ENCODE data around the gene SMARCB1.

The SMARCB1 gene
- total RNA-seq = 39.2 to 41.1 (median 39.6) reads per million in 4 donors

DNA sequence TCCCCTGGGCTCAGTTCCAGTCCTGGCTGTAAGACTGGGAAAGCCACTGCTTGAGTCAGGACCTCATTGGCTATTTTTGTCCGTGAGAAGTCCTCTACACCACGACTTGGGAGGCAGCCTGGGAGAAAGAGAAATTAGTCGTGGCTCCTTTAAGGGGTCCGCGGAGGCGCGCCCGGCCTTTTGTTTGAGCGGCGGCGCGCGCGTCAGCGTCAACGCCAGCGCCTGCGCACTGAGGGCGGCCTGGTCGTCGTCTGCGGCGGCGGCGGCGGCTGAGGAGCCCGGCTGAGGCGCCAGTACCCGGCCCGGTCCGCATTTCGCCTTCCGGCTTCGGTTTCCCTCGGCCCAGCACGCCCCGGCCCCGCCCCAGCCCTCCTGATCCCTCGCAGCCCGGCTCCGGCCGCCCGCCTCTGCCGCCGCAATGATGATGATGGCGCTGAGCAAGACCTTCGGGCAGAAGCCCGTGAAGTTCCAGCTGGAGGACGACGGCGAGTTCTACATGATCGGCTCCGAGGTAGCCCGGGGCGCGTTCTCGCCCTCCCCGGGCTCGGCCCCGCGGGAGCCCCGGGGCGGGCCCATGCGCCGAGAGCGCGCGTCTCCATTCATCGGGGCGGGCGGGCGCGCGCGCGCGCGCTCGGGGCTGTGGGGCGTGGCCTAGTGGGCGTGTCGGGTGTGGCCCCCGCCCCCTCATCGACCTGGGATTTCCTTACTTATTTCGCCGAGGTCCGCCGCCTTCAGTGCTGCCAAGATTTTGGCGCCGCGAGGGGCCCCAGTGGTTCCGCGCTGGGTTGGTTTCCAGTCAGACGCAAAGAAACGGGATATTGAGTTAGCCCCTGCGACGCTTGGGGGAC is at the start of gene SMARCB1:
Gene SMARCB1, plus strand, starts transcription at position 215 of the 848 bp plus-strand sequence. Its CDS starts 204 bp downstream, at position 419.
- peak; percentile 77 to 90 (median 85) for DNase-seq

- DNase-seq = no peak
These were observed 49.1 kb upstream of the SMARCB1 start for GRCh38 chr22:23737696-23738095.

- DNase-seq = no peak
These were observed 44.1 kb upstream of the SMARCB1 start for GRCh38 chr22:23742505-23743264.

GRCh38 chr22:23743303-23743705 is 43.5 kb upstream of the SMARCB1 start:
- DNase-seq = no peak

DNA sequence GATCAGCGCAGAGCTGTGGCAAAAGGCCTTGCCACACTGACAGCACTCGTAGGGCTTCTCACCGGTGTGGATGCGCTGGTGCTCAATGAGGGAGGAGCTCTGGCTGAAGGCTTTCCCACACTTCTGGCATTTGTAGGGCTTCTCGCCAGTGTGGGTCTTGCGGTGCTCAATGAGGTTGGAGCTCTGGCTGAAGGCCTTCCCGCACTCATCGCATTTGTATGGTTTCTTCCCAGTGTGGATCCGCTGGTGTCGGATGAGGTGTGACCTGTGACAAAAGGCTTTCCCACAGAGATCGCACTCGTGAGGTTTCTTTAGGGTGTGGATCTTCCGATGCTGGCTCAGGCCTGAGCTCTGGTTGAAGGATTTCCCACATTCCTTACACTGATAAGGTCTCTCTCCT is 42.8 kb upstream of the SMARCB1 start:
- DNase-seq = no peak

DNA sequence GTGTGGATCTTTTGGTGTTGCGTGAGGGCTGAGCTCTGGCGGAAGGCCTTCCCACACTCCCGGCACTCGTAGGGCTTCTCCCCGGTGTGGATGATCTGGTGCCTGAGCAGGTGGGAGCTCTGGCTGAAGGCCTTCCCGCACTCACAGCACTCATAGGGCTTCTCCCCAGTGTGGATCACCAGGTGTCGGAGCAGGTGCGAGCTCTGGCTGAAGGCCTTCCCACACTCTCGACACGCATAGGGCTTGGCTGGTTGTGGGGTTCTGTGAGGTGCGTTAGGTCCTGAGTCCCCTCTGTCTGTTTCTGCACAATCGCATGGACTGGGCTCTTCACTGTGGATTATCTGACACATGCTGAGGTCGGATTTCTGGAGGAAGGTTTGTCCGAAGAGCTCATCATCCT is 42.3 kb upstream of the SMARCB1 start:
- DNase-seq = no peak

GRCh38 chr22:23745791-23746190 is 41.0 kb upstream of the SMARCB1 start:
- DNase-seq = no peak

DNA sequence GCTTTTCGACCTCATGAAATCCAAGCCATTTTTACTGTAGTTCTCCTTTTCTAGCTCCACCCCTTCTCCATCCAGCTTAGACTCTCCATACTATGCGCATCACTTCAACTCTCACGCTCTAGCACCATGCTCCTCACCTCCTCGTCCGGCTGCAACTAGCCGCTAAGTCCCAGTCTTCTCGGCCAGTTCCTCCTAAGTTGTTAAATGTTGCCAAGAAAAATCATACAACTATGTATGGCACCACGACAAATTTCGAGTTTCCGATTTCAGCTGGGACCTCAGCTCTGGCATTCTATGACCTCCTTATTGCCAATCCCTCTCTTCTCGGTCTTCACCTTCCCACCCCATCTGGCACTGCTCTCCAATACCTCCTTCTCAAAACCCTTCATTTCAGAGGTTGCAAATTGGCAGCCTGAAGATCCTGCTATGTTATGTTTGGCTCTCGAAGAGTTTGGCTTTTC is 36.9 kb upstream of the SMARCB1 start:
- no peak for DNase-seq

DNA sequence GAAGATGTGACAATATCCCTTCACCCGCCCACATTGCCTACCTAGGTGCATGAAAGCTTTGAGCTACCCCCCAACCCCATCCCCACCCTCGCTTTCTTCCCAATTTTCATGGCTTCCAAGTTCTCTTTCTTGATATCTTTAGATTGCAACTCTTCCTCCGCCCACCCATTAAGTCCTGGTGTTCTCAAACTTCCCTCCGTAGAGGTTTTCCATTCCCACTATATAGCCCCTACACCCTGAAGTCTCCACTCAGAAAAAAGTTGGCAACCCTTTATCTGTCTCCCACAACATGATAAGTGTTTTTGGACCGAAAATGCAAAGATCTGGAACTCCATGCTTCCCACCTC is 36.4 kb upstream of the SMARCB1 start:
- no peak for DNase-seq

DNA sequence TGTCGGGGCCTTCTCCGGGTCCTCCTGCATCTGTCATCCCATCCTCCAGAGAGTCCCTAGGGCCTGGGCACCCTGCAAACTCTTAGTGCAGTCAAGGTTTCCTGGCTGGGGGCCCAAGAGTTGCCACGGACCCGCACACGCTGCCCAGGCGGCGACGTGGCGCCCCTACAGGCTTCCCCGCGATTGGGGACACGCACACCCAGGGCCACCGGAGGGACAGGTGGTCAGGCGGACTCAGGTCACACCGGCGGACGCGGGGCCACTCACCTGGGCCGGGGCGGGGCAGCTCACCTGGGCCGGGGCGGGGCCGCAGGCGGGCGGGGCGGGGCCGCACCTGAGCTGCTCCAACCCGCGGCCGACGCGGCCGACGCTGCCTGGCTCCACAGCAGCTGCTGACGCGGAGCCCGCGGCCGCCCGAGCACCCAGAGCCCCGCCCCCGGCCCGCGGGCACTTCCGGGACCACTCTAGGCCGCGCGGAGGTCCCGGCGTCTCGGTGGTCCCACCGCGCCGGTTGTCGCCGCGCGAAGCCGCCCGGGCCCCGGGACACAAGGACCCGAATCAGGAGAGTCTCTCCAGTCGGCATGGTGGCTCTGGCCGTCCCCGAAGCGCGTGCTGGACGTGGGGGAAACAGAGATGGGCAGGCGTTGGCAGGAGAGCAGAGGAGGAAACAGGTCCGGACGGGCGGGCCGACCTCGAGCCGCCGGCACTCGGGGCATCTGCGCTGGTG is 35.9 kb upstream of the SMARCB1 start, which contains the start of gene ZNF70:
Gene ZNF70, minus strand, starts transcription at position 399 of the 727 bp plus-strand sequence. CDS start 5,972 bp downstream, outside the sequence.
- peak; percentile 74 to 88 (median 81) for DNase-seq

GRCh38 chr22:23751441-23751996 is 35.2 kb upstream of the SMARCB1 start:
- no peak for DNase-seq

DNA sequence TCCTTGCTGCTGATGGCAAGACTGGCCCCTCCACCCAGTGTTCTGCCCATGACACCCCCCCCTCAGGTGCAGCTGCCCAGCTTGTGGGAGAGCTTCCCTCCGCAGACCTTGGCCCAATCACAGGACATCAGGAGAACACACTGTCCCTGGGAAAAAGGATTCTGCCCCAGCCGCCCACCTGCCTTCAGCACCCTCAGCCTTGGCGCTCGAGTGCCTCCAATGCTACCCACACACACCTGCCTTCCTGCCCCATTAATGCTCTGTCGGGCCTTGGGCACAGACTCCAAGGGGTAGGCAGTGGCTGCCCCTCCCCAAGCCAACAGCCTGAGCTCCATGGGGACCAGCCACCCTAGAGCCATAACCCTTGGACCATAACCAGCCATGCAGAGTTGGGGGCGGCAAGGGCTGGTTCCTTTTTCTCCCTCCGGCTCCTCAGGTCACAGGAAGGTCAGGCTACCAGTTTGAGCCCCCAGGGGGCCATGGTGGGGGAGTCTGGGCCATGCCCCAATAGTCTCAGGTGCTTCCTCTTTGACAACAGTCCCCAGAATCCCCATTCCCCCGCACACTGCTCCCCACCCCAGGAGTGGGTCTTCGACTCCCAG is 34.6 kb upstream of the SMARCB1 start:
- no peak for DNase-seq

GRCh38 chr22:23752750-23753149 is 34.0 kb upstream of the SMARCB1 start:
- DNase-seq = no peak

GRCh38 chr22:23753385-23753784 is 33.4 kb upstream of the SMARCB1 start:
- DNase-seq = no peak

GRCh38 chr22:23754220-23754919 is 32.4 kb upstream of the SMARCB1 start, which contains the start of gene VPREB3:
Gene VPREB3 (minus strand): TSS chr22:23754425. CDS start chr22:23754363, 62 bp downstream.
- no peak for DNase-seq

- no peak for DNase-seq
These were observed 31.7 kb upstream of the SMARCB1 start for GRCh38 chr22:23754980-23755636.

DNA sequence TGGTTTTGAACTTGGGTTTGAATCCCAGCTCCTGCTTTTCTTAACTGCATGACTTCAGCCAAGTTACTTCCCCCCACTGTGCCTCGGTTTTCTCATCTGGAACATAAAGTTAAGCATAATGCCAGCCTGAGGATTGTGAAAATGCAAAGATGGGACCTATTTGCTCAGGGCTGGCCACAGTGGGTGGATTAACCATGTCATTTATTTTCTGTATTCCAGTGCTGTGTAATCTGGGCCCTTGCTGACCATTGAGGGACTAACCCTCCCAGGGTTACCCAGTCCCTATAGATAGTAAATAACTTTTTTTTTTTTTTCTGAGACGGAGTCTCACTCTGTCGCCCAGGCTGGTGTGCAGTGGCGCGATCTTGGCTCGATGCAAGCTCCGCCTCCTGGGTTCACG is 31.1 kb upstream of the SMARCB1 start:
- DNase-seq = no peak

DNA sequence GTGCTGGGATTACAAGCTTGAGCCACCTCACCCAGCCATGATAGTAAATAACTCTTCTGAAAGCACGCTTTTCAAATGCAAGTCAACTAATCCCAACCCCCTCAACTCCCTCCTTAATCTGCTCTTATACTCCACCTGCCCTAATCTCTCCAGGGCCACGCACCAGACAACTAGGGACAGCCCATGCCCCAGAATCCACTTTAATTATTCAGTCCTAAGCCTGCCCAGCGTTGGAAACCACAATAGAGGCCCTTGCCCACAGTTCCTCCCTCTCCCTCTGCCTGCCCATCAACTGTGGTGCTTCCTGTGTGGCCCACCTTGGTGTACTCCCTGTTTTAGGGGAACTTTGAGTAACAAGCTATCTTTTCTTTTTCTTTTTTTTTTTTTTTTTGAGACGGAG is 29.9 kb upstream of the SMARCB1 start:
- no peak for DNase-seq

- no peak for DNase-seq
These were observed 27.2 kb upstream of the SMARCB1 start for GRCh38 chr22:23759566-23759965.

- no peak for DNase-seq
These were observed 26.7 kb upstream of the SMARCB1 start for GRCh38 chr22:23760056-23760455.

Measured in T-helper 1 cell (primary cell).